ENCODE results near the gene KRTAP12-3. TPM values are rescaled to one million over a fixed set of nuclear protein-coding genes. Genes with fewer than 3 reads are reported as not detected.

Gene KRTAP12-3
- total RNA-seq, 1 donor from 2014 or later: not detected

GRCh38 chr21:44653123-44653522 lies 4.6 kb upstream of the KRTAP12-3 start:
- intact Hi-C loops (cut with micrococcal nuclease): no loop called here
- H3K9me3 Mint-ChIP-seq: peaks cover 17% of the 10 kb centered on the region
- H3K27ac Mint-ChIP-seq: no peak overlapping the region
- no peaks in the 10 kb centered on the region for H3K36me3 Mint-ChIP-seq (ENCODE audit: low read depth)
- H3K4me3 Mint-ChIP-seq: no peak overlapping the region
- ATAC-seq (ENCODE audit: low read depth): no peak
- POLR2A ChIA-PET: no interaction called here
- peaks cover 2% of the 10 kb centered on the region for H3K4me1 Mint-ChIP-seq
- no peak for TF ChIP-seq CTCF (IDR thresholded peaks at IDR 0.05)
- DNase-seq: no peak
- CTCF ChIA-PET: no interaction called here
- H3K27me3 Mint-ChIP-seq: peaks cover 15% of the 10 kb centered on the region

GRCh38 chr21:44653656-44654575 lies 3.8 kb upstream of the KRTAP12-3 start:
- no peak overlapping the region for H3K27ac Mint-ChIP-seq
- TF ChIP-seq CTCF (IDR thresholded peaks at IDR 0.05): no peak
- H3K4me3 Mint-ChIP-seq: no peak overlapping the region
- ATAC-seq (ENCODE audit: low read depth): no peak
- DNase-seq: no peak
- peaks cover 22% of the 10 kb centered on the region for H3K27me3 Mint-ChIP-seq
- H3K4me1 Mint-ChIP-seq: peaks cover 2% of the 10 kb centered on the region
- no peaks in the 10 kb centered on the region for H3K36me3 Mint-ChIP-seq (ENCODE audit: low read depth)
- H3K9me3 Mint-ChIP-seq: peaks cover 19% of the 10 kb centered on the region
- intact Hi-C loops (cut with micrococcal nuclease): no loop called here
- CTCF ChIA-PET: no interaction called here
- POLR2A ChIA-PET: no interaction called here

DNA sequence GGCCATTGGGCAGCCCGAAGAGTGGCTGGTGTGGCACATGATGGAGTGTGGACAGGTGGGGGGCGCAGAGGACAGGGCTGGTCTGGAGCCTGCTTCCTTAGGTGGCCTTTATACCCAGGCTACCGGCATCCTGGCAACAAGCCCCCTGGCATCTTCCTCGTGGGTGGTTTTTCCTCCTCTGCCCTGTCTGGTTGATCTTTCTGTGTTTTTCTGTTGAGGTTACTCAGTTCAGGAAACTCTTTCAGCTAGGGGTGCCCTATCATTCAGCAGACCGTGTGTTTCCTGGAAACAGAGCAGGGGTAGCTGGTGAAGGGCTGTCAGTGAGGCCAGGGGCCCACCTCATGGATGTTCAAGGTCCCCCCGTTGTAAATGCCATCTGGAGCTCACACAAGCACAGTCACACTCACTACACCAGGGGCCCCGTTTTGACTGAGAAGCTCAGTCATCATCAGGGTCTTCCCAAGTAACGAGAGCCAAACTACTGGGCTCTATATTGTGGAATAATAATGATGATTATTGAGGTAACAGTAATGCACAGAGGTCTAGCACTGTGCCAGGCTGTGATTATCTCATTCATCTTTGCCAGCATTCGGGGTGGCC lies 3.1 kb upstream of the KRTAP12-3 start, which contains the start of gene KRTAP12-4:
Gene KRTAP12-4 (minus strand): TSS at position 84 of the 600 bp plus-strand sequence. CDS start 45 bp downstream, at position 39.
- peaks cover 2% of the 10 kb centered on the region for H3K4me1 Mint-ChIP-seq
- TF ChIP-seq CTCF (IDR thresholded peaks at IDR 0.05): no peak
- ChIA-PET POLR2A (no interaction called here), CTCF (no interaction called here)
- H3K9me3 Mint-ChIP-seq: peaks cover 19% of the 10 kb centered on the region
- peaks cover 22% of the 10 kb centered on the region for H3K27me3 Mint-ChIP-seq
- ATAC-seq (ENCODE audit: low read depth) (no peak), DNase-seq (no peak)
- H3K36me3 Mint-ChIP-seq (ENCODE audit: low read depth): no peaks in the 10 kb centered on the region
- intact Hi-C loops (cut with micrococcal nuclease): no loop called here
- H3K27ac Mint-ChIP-seq: no peak within 1 kb of the TSS
- H3K4me3 Mint-ChIP-seq: no peak within 1 kb of the TSS

- intact Hi-C loops (cut with micrococcal nuclease): no loop called here
- Mint-ChIP-seq H3K27ac (no peak overlapping the region), H3K9me3 (peaks cover 24% of the 10 kb centered on the region)
Measured at GRCh38 chr21:44656868-44657267, 864 bp upstream of the KRTAP12-3 start.

More at GRCh38 chr21:44656868-44657267, 864 bp upstream of the KRTAP12-3 start:
- H3K27me3 Mint-ChIP-seq: peaks cover 26% of the 10 kb centered on the region
- peaks cover 2% of the 10 kb centered on the region for H3K4me1 Mint-ChIP-seq
- no peak overlapping the region for H3K4me3 Mint-ChIP-seq
- ChIA-PET POLR2A (no interaction called here), CTCF (no interaction called here)
- H3K36me3 Mint-ChIP-seq (ENCODE audit: low read depth): no peaks in the 10 kb centered on the region
- DNase-seq (no peak), ATAC-seq (ENCODE audit: low read depth) (no peak)
- no peak for TF ChIP-seq CTCF (IDR thresholded peaks at IDR 0.05)
